OCI-M1 (cell line): ENCODE results near the gene FAM167B.
"Not testable (repeated sequence)": the region's sequence is repeated elsewhere in the genome, so short reads cannot be mapped to it uniquely, and the experiment has no call there.

ENCODE experiments used
- DNase-seq: peaks from one replicate; lab custom pipeline; 2025; lab: John Stamatoyannopoulos, UW

FAM167B gene

GRCh38 chr1:32263236-32263593 lies 16.2 kb downstream of the FAM167B start:
- DNase-seq, result not testable (repeated sequence)

DNA sequence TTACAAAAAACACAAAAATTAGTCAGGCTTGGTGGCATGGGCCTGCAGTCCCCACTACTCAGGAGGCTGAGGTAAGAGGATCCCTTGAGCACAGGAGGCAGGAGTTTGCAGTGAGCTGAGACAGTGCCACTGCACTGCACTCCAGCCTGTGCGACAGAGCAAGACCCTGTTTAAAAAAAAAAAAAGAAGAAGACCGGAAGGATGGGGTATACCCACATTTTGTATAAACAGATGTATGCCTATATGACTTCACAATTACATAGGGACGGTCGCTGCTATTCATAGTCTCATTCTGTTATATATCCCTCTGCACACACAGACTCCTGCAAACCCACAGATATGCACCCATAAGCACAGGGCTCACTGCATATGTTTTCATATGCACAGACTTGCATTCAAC lies 16.7 kb downstream of the FAM167B start:
- DNase-seq, result no peak

GRCh38 chr1:32265846-32266245 lies 18.8 kb downstream of the FAM167B start:
- DNase-seq, result no peak

- no peak for DNase-seq
These were observed 20.0 kb downstream of the FAM167B start for GRCh38 chr1:32266921-32267591.

DNA sequence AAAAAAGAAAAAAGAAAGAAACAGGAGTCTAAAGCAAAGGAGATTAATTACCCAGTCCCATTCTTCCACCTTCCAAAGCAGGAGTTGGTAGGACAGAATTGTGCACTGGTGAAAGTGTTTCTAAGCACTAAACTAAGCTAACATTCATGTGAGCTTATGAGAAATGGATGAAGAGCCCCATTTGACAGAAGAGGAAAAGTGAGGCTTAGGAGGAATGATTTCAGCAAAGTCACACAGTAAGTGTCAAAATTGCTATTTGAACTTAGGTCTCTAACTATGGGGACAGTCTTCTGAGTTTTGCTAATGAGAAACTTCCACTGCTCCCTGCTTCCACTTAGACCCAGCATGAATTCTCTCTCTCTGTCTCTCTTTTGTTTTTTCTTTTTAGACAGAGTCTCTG lies 22.7 kb downstream of the FAM167B start:
- DNase-seq, result no peak

- no peak for DNase-seq
These were observed 25.8 kb downstream of the FAM167B start for GRCh38 chr1:32272557-32273390.

DNA sequence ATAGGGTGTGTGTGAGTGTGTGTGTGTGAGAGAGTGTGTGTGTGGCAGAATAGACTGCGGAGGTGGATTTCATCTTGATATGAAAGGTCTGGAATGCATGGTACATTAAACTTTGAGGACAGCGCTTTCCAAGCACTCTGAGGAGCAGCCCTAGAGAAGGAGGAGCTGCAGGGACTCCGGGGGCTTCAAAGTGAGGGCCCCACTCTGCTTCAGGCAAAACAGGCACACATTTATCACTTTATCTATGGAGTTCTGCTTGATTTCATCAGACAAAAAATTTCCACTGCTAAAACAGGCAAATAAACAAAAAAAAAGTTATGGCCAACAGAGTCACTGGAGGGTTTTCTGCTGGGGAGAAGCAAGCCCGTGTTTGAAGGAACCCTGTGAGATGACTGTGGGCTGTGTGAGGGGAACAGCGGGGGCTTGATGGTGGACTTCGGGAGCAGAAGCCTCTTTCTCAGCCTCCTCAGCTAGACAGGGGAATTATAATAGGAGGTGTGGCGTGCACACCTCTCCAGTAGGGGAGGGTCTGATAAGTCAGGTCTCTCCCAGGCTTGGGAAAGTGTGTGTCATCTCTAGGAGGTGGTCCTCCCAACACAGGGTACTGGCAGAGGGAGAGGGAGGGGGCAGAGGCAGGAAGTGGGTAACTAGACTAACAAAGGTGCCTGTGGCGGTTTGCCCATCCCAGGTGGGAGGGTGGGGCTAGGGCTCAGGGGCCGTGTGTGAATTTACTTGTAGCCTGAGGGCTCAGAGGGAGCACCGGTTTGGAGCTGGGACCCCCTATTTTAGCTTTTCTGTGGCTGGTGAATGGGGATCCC lies 26.6 kb downstream of the FAM167B start:
- DNase-seq, result no peak

- no peak for DNase-seq
These were observed 27.8 kb downstream of the FAM167B start for GRCh38 chr1:32274646-32275340.

DNA sequence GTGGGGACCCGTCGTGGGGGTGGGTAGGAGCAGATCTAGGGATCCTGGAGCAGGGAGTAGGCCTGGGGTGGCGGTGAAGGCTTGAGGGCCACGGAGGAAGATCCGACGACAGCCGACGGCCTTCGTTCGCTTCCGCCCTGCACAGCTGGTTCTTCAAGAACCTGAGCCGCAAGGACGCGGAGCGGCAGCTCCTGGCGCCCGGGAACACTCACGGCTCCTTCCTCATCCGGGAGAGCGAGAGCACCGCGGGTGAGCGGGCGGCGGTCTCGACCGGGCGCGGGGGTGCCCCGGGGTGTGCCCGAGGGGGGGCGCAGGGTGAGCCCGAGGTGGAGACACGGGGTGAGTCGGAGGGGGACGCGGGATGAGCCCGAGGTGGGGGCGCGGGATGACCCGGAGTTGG lies 28.4 kb downstream of the FAM167B start:
- DNase-seq, result no peak

DNA sequence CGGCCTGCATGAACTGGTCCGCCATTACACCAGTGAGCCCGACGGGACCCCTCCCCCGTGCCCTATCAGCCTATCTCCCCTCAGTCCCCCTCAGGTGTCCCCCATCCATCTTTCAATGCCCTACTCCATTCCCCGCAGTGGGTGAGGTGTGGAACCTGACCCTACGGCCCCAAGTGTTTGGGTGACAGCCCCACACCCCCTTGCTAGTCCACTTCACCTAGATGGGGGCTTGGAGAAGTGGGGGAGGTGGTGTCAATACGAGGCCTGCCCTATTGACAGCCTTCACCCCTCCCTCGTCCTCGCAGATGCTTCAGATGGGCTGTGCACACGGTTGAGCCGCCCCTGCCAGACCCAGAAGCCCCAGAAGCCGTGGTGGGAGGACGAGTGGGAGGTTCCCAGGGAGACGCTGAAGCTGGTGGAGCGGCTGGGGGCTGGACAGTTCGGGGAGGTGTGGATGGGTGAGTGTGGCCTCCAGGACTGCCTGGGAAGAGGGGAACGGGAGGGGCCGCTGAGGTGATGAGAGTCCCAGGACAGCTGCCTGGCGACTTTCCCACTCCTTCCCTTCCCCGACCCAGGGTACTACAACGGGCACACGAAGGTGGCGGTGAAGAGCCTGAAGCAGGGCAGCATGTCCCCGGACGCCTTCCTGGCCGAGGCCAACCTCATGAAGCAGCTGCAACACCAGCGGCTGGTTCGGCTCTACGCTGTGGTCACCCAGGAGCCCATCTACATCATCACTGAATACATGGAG lies 29.2 kb downstream of the FAM167B start:
- DNase-seq, result no peak

GRCh38 chr1:32284777-32285176 lies 37.8 kb downstream of the FAM167B start:
- not testable (repeated sequence) for DNase-seq

GRCh38 chr1:32285658-32286057 lies 38.6 kb downstream of the FAM167B start:
- DNase-seq, result no peak

DNA sequence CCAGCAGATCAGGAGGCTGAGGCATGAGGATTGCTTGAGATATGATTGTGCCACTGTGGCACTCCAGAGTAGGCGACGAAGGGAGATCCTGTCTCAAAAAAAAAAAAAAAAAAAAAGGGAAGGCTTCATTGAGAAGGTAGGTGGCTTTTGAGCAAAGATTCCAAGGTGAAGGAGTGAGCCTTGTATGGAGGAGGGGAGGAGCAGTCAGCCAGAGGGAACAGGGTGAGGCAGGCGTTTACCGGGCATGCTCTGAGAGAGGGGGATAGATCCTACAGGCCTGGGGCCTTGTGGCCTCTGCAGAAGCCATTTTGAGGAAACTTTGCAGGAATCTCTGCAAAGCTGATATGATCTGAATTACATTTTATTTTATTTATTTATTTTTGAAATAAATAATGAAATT lies 39.7 kb downstream of the FAM167B start:
- no peak for DNase-seq

- DNase-seq, result no peak
These were observed 42.2 kb downstream of the FAM167B start for GRCh38 chr1:32289256-32289655.

DNA sequence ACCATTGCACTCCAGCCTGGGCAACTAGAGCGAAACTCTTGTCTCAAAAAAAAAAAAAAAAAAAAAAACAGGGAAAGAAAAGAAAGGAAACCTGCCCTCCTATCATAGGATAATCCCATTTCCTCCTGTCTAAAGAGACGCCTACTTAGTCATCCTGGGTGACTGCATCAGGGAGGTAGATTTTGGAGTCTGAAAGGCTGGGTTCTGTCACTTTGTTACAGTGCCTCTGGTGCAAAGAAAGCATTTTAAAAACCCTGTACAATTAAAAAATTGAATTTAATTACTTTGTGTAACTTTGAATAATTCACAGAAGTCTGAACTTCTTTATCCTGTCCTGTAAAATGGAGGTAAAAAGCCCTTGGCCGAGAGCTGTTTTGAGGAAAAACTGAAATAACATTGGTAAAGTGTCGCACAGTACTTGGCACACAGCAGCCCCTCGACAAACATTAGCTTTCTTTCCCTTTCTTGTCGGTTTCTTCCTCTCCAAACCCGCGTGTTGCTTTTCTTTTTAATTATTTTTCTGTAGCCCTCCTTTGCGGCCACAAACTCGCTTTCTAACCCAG lies 44.2 kb downstream of the FAM167B start:
- peak; percentile 55 for DNase-seq

- DNase-seq, result peak; percentile 99
These were observed 44.9 kb downstream of the FAM167B start, which contains the start of gene HDAC1 for GRCh38 chr1:32291708-32292538. HDAC1 (plus strand) TSS chr1:32292083; CDS start chr1:32292170, 87 bp downstream.

DNA sequence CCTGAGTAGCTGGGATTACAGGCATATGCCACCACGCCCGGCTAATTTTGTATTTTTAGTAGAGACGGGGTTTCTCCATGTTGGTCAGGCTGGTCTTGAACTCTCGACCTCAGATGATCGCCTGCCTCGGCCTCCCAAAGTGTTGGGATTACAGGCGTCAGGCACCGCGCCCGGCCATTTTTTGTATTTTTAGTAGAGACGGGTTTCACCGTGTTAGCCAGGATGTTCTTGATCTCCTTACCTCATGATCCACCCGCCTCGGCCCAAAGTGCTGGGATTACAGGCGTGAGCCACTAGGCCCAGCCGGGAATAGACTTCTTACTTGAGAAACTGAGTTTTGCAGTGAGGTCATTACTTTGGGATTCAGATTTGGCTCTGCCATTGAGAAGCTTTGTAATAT lies 51.2 kb downstream of the FAM167B start:
- not testable (repeated sequence) for DNase-seq
